Neural cell (in vitro differentiated cells): ENCODE results near the gene AVL9. TPM values are rescaled to one million over a fixed set of nuclear protein-coding genes. Genes with fewer than 3 reads are reported as not detected.
"Not testable (repeated sequence)": the region's sequence is repeated elsewhere in the genome, so short reads cannot be mapped to it uniquely, and the experiment has no call there.

Experiments used
- H2AFZ ChIP-seq: fragments of 200-600, 300-800 bp; sonication (generic), shearing (Covaris generic); 2 replicates; pipeline ENCODE4 v1.6.0; 2014; ENCODE audit warnings: low read depth, mild to moderate bottlenecking, antibody characterized with exemption, low read length, moderate library complexity
- H3F3A ChIP-seq: fragments of 200-600 bp; shearing (Covaris generic); 2 replicates; pipeline ENCODE4 v1.6.1; 2016; ENCODE audit warnings: mild to moderate bottlenecking, moderate library complexity, mixed read lengths, antibody characterized with exemption, low read length; ENCODE audit not compliant: insufficient read depth, poor library complexity, severe bottlenecking
- H3K27ac ChIP-seq: fragments of 200-600, 300-800 bp; sonication (generic), shearing (Covaris generic); 2 replicates; pipeline ENCODE4 v1.5.1; 2014; ENCODE audit warnings: mild to moderate bottlenecking, low read length, moderate library complexity
- H3K27me3 ChIP-seq: fragments of 300-800, 200-600 bp; sonication (generic), shearing (Covaris generic); 2 replicates; pipeline ENCODE4 v1.6.0; 2014; ENCODE audit warnings: mild to moderate bottlenecking, low read depth, low read length, moderate library complexity; ENCODE audit not compliant: insufficient read depth
- H3K36me3 ChIP-seq: fragments of 300-800, 200-600 bp; sonication (generic), shearing (Covaris generic); 2 replicates; pipeline ENCODE4 v1.5.1; 2014; ENCODE audit warnings: mild to moderate bottlenecking, antibody characterized with exemption, low read length, moderate library complexity; ENCODE audit not compliant: insufficient read depth
- H3K4me2 ChIP-seq: fragments of 300-800, 200-600 bp; sonication (generic), shearing (Covaris generic); 2 replicates; pipeline ENCODE4 v1.6.0; 2014; ENCODE audit warnings: mild to moderate bottlenecking, low read length
- H3K4me3 ChIP-seq: fragments of 300-800, 200-600 bp; sonication (generic), shearing (Covaris generic); 2 replicates; pipeline ENCODE4 v1.5.1; 2014; ENCODE audit warnings: mild to moderate bottlenecking, low read length, moderate library complexity
- H3K79me2 ChIP-seq: fragments of 200-600 bp; shearing (Covaris generic); replicated peaks from 2 replicates; pipeline ENCODE4 v1.6.0; 2014; ENCODE audit warnings: mild to moderate bottlenecking, low read length, moderate library complexity; ENCODE audit not compliant: insufficient read depth
- H3K9ac ChIP-seq: fragments of 300-800, 200-600 bp; sonication (generic), shearing (Covaris generic); 2 replicates; pipeline ENCODE4 v1.6.1; 2016; ENCODE audit warnings: mild to moderate bottlenecking, low read length, mixed read lengths
- H3K9me2 ChIP-seq: fragments of 200-600 bp; shearing (Covaris generic); 2 replicates; pipeline ENCODE4 v1.6.1; 2016; ENCODE audit warnings: mild to moderate bottlenecking, low read length, mixed read lengths; ENCODE audit not compliant: insufficient read depth
- H3K9me3 ChIP-seq: fragments of 200-600, 300-800 bp; sonication (generic), shearing (Covaris generic); 2 replicates; pipeline ENCODE4 v1.6.1; 2016; ENCODE audit warnings: mild to moderate bottlenecking, mixed run types, low read length, moderate library complexity, mixed read lengths
- H4K20me1 ChIP-seq: fragments of 200-600 bp; shearing (Covaris generic); 2 replicates; pipeline ENCODE4 v1.6.1; 2016; ENCODE audit warnings: mild to moderate bottlenecking, mixed run types; ENCODE audit not compliant: insufficient read depth
- EP300 ChIP-seq: fragments of 450-650 bp; conservative IDR thresholded peaks from 2 replicates; pipeline ENCODE4 v1.6.1; 2014; ENCODE audit warnings: antibody characterized with exemption, mild to moderate bottlenecking, moderate library complexity; ENCODE audit not compliant: poor library complexity, severe bottlenecking
- EZH2 ChIP-seq: fragments of 200-600, 300-800 bp; shearing (Covaris generic), sonication (generic); IDR thresholded peaks from 2 replicates; pipeline ENCODE4 v1.6.1; 2014; ENCODE audit warnings: antibody characterized with exemption, low read length, borderline replicate concordance, mild to moderate bottlenecking; ENCODE audit not compliant: insufficient read depth, poor library complexity, severe bottlenecking
- MXI1 ChIP-seq: fragments of 450-650 bp; conservative IDR thresholded peaks from 2 replicates; pipeline ENCODE4 v1.6.1; 2014; ENCODE audit warnings: antibody characterized with exemption, mild to moderate bottlenecking; ENCODE audit not compliant: poor library complexity, severe bottlenecking
- POLR2AphosphoS5 ChIP-seq: IDR thresholded peaks from 2 replicates; pipeline ENCODE4 v1.6.1; 2012
- RAD21 ChIP-seq: fragments of 450-650 bp; conservative IDR thresholded peaks from 2 replicates; pipeline ENCODE4 v1.6.1; 2014; ENCODE audit warnings: antibody characterized with exemption, mild to moderate bottlenecking, moderate library complexity
- SMC3 ChIP-seq: fragments of 450-650 bp; conservative IDR thresholded peaks from 2 replicates; pipeline ENCODE4 v1.6.1; 2014; ENCODE audit warnings: antibody characterized with exemption, mild to moderate bottlenecking, moderate library complexity; ENCODE audit not compliant: poor library complexity
- TAF1 ChIP-seq: IDR thresholded peaks from 2 replicates; pipeline ENCODE4 v1.6.1; 2012; ENCODE audit warnings: low read depth
- polyA plus RNA-seq: library from polyadenylated mRNA; depleted of rRNA; stranded (reverse); fragments of >200 nt; gene quantifications from 2 replicates; pipeline ENCODE4 v1.2.3, GENCODE V29; 2014
- TF ChIP-seq, protein P1 (sequence below): fragments of 450-650 bp; IDR thresholded peaks from 2 replicates; pipeline ENCODE4 v1.5.1; 2014; ENCODE audit warnings: antibody characterized with exemption, mild to moderate bottlenecking, moderate library complexity; ENCODE audit not compliant: poor library complexity, severe bottlenecking
- TF ChIP-seq, protein P2 (sequence below): IDR thresholded peaks from 2 replicates; pipeline ENCODE4 v1.6.1; 2012; ENCODE audit warnings: borderline replicate concordance

Gene AVL9
- polyA plus RNA-seq, 1 donor from 2014 or later, result 47.2 TPM

DNA sequence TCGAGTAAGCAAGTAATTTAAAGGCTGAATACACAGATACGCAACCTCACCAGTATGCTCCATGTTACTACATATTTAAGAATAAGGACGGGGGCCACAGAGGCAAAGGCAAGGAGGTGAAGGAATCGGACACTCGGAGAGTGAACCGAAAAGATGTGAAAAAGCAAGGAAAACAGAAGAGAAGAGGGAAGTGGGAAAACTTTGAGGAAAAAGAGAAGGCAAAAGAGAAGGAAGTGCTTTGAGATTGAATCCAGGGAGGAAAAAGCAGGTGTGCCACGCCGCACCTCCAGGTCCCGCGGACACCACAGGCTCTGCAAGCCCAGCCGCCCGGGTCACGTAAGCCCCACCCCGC, 367 bp upstream of the AVL9 start:
- Histone ChIP-seq H3K4me2 (peak overlapping the region; percentile 68), H3K27ac (peak overlapping the region; percentile 68), H3K9ac (peak overlapping the region; percentile 65), H2AFZ (peak overlapping the region; percentile 91), H4K20me1 (no peaks in the 10 kb centered on the region), H3F3A (no peaks in the 10 kb centered on the region), H3K27me3 (no peaks in the 10 kb centered on the region), H3K9me2 (no peaks in the 10 kb centered on the region), H3K79me2 (peaks cover 31% of the 10 kb centered on the region), H3K36me3 (no peaks in the 10 kb centered on the region), H3K9me3 (no peaks in the 10 kb centered on the region), H3K4me3 (peak overlapping the region; percentile 98)
- no peak for TF ChIP-seq POLR2AphosphoS5
- TF ChIP-seq, protein P1, sequence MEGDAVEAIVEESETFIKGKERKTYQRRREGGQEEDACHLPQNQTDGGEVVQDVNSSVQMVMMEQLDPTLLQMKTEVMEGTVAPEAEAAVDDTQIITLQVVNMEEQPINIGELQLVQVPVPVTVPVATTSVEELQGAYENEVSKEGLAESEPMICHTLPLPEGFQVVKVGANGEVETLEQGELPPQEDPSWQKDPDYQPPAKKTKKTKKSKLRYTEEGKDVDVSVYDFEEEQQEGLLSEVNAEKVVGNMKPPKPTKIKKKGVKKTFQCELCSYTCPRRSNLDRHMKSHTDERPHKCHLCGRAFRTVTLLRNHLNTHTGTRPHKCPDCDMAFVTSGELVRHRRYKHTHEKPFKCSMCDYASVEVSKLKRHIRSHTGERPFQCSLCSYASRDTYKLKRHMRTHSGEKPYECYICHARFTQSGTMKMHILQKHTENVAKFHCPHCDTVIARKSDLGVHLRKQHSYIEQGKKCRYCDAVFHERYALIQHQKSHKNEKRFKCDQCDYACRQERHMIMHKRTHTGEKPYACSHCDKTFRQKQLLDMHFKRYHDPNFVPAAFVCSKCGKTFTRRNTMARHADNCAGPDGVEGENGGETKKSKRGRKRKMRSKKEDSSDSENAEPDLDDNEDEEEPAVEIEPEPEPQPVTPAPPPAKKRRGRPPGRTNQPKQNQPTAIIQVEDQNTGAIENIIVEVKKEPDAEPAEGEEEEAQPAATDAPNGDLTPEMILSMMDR, result no peak
- TF ChIP-seq EP300, result no peak
- no peak for TF ChIP-seq RAD21
- no peak for TF ChIP-seq MXI1
- TF ChIP-seq TAF1, result no peak
- TF ChIP-seq, protein P2, sequence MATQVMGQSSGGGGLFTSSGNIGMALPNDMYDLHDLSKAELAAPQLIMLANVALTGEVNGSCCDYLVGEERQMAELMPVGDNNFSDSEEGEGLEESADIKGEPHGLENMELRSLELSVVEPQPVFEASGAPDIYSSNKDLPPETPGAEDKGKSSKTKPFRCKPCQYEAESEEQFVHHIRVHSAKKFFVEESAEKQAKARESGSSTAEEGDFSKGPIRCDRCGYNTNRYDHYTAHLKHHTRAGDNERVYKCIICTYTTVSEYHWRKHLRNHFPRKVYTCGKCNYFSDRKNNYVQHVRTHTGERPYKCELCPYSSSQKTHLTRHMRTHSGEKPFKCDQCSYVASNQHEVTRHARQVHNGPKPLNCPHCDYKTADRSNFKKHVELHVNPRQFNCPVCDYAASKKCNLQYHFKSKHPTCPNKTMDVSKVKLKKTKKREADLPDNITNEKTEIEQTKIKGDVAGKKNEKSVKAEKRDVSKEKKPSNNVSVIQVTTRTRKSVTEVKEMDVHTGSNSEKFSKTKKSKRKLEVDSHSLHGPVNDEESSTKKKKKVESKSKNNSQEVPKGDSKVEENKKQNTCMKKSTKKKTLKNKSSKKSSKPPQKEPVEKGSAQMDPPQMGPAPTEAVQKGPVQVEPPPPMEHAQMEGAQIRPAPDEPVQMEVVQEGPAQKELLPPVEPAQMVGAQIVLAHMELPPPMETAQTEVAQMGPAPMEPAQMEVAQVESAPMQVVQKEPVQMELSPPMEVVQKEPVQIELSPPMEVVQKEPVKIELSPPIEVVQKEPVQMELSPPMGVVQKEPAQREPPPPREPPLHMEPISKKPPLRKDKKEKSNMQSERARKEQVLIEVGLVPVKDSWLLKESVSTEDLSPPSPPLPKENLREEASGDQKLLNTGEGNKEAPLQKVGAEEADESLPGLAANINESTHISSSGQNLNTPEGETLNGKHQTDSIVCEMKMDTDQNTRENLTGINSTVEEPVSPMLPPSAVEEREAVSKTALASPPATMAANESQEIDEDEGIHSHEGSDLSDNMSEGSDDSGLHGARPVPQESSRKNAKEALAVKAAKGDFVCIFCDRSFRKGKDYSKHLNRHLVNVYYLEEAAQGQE, result no peak

DNA sequence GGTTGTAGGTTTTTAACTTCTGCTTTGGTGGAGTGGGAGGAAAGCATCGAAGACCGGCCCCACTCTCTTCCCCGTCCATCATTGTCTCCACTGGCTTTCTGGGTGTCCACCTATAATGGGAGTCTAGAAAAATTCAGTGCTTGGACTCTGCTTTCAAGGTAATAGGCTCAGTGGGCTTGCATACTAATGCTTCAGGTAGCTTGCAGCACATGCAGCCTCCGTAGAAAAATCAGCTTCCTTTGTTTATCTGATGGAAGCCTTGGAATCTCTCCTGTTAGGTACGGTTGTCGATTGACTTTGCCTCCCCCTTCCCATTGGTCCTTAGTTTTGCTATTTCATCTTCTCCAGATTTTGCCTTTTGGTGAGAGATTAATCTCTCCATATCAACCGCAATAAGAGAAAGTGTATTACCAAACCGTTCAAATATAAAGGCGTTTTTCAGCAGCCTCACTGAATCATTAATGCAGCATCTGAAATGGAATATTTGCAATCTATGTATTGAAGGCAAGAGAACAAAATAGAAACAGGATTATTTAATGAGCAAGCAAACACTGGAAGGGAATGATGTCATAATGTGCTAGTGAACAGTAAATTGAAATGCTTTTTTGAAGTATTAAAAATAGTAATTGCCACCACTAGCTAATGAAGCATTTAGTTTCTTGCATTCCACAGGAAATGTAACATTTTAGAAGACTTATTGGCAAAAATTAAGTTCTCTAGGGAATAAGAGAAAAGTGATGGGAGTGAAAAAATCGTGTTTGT, 944 bp downstream of the AVL9 start:
- H3K9ac ChIP-seq, result peak overlapping the region; percentile 99
- H3K36me3 ChIP-seq, result no peaks in the 10 kb centered on the region
- no peaks in the 10 kb centered on the region for H3F3A ChIP-seq
- H3K79me2 ChIP-seq, result peaks cover 40% of the 10 kb centered on the region
- no peaks in the 10 kb centered on the region for H3K27me3 ChIP-seq
- H3K4me2 ChIP-seq, result peak overlapping the region; percentile 90
- H3K9me2 ChIP-seq, result no peaks in the 10 kb centered on the region
- TF ChIP-seq SMC3 (peak; percentile 19), EP300 (no peak), TAF1 (peak; percentile 16), MXI1 (peak; percentile 2), EZH2 (no peak), RAD21 (peak; percentile 7)
- TF ChIP-seq, protein P2, result peak; percentile 67
- no peaks in the 10 kb centered on the region for H4K20me1 ChIP-seq
- no peaks in the 10 kb centered on the region for H3K9me3 ChIP-seq
- H2AFZ ChIP-seq, result peak overlapping the region; percentile 98
- H3K27ac ChIP-seq, result peak overlapping the region; percentile 97
- peak overlapping the region; percentile 98 for H3K4me3 ChIP-seq

DNA sequence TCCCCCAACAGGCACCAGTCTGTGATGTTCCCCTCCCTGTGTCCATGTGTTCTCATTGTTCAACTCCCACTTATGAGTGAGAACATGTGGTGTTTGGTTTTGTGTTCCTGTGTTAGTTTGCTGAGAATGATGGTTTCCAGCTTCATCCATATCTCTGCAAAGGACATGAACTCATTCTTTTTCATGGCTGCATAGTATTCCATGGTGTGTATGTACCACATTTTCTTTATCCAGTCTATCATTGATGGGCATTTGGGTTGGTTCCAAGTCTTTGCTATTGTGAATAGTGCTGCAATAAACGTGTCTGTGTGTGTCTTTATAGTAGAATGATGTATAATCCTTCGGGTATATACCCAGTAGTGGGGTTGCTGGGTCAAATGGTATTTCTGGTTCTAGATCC, 4.5 kb downstream of the AVL9 start:
- H3K36me3 ChIP-seq, H3K27ac ChIP-seq, H2AFZ ChIP-seq, H3K9me2 ChIP-seq, H3K4me2 ChIP-seq, H4K20me1 ChIP-seq, H3K4me3 ChIP-seq, H3F3A ChIP-seq, H3K9ac ChIP-seq, H3K27me3 ChIP-seq, H3K9me3 ChIP-seq: not testable (repeated sequence)
- peaks cover 69% of the 10 kb centered on the region for H3K79me2 ChIP-seq

DNA sequence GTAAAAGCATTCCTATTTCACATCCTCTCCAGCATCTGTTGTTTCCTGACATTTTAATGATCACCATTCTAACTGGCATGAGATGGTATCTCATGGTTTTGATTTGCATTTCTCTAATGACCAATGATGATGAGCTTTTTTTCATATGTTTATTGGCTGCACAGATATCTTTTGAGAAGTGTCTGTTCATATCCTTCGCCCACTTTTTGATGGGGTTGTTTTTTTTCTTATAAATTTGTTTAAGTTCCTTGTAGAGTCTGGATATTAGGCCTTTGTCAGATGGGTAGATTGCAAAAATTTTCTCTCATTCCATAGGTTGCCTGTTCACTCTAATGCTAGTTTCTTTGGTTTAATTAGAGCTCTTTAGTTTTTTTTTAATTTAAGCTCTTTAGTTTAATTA, 4.9 kb downstream of the AVL9 start:
- H2AFZ ChIP-seq, H3K9me2 ChIP-seq, H3F3A ChIP-seq, H4K20me1 ChIP-seq, H3K9ac ChIP-seq, H3K36me3 ChIP-seq, H3K4me2 ChIP-seq, H3K9me3 ChIP-seq, H3K27ac ChIP-seq, H3K4me3 ChIP-seq, H3K27me3 ChIP-seq: not testable (repeated sequence)
- peaks cover 69% of the 10 kb centered on the region for H3K79me2 ChIP-seq
